Natural killer cell (primary cell): ENCODE measurements around the gene PVALEF. TPM values are rescaled to one million over a fixed set of nuclear protein-coding genes. Genes with fewer than 3 reads are reported as not detected.

Experiments used
- ATAC-seq, 3 donors: fragments of 150-1000 bp in 2 of 3; fragments of 200-7000 bp in 1 of 3; cut with Tn5 transposase; 1 replicate in 1 of 3; 2 replicates in 2 of 3; pipeline ENCODE4 v1.10.0; 2021; ENCODE audit warnings: mild to moderate bottlenecking in 2 of 3, moderate library complexity in 2 of 3
- DNase-seq, 2 donors: peaks; one replicate each; pipeline versions ENCODE4 v3.0.0 to v3.0.0-alpha.2; 2013 to 2021; ENCODE audit warnings: mixed read lengths in 1 of 2
- H3K27ac ChIP-seq: one replicate; pipeline ENCODE4 v1.5.1; 2013; ENCODE audit warnings: mild to moderate bottlenecking, low read length
- H3K27me3 ChIP-seq: one replicate; pipeline ENCODE4 v1.6.1; 2013; ENCODE audit warnings: low read length; ENCODE audit not compliant: control insufficient read depth, insufficient read depth
- H3K36me3 ChIP-seq: one replicate; pipeline ENCODE4 v1.6.1; 2013; ENCODE audit warnings: low read length; ENCODE audit not compliant: control insufficient read depth, insufficient read depth
- H3K4me1 ChIP-seq: one replicate; pipeline ENCODE4 v1.6.1; 2013; ENCODE audit warnings: low read length; ENCODE audit not compliant: control insufficient read depth, insufficient read depth
- H3K4me3 ChIP-seq: one replicate; pipeline ENCODE4 v1.5.1; 2013; ENCODE audit warnings: low read length
- H3K9me3 ChIP-seq: one replicate; pipeline ENCODE4 v1.6.1; 2013; ENCODE audit warnings: low read length; ENCODE audit not compliant: control insufficient read depth, insufficient read depth
- H3K27ac Mint-ChIP-seq, 2 donors: one replicate each; pipeline ENCODE4 v1.8.0; 2022; ENCODE audit warnings: mild to moderate bottlenecking in 2 of 2, mixed read lengths in 2 of 2, moderate library complexity in 1 of 2
- H3K27me3 Mint-ChIP-seq, 2 donors: one replicate each; pipeline ENCODE4 v1.8.0; 2022; ENCODE audit warnings: low read depth in 2 of 2, mixed read lengths in 2 of 2
- H3K36me3 Mint-ChIP-seq: one replicate; pipeline ENCODE4 v1.8.0; 2022; ENCODE audit warnings: mixed read lengths
- H3K4me1 Mint-ChIP-seq, 2 donors: one replicate each; pipeline ENCODE4 v1.8.0; 2022; ENCODE audit warnings: mixed read lengths in 2 of 2
- H3K4me3 Mint-ChIP-seq: one replicate; pipeline ENCODE4 v1.8.0; 2022; ENCODE audit warnings: mild to moderate bottlenecking, moderate library complexity, mixed read lengths
- H3K9me3 Mint-ChIP-seq, 2 donors: one replicate each; pipeline ENCODE4 v1.8.0; 2022; ENCODE audit warnings: mixed read lengths in 2 of 2
- WGBS: methylation state at CpG from one replicate; pipeline ENCODE4 v1.1.7; 2013; ENCODE audit warnings: missing lambda C conversion rate; ENCODE audit not compliant: insufficient coverage; 5-methylcytosine and 5-hydroxymethylcytosine counted together
- intact Hi-C: fragments of 100-400 bp; cut with micrococcal nuclease; formaldehyde crosslinking; loops from one replicate; pipeline ENCODE4 v1.14.2; 2022
- total RNA-seq, 4 donors: library from RNA; stranded (reverse); fragments of 120-200 nt in 1 of 4; gene quantifications; one replicate each; pipeline versions ENCODE4 v1.2.3 to v1.2.4, GENCODE V29; 2013 to 2022
- TF ChIP-seq, protein P1 (sequence below): fragments of 200-600 bp; IDR thresholded peaks from one replicate; pipeline ENCODE4 v1.8.0; 2022; ENCODE audit warnings: antibody characterized with exemption

PVALEF gene
- total RNA-seq, 3 donors from 2014 or later (not counting 1 experiment from before 2014, with no cell fraction given): not detected

GRCh38 chr17:81128338-81128737, 37.0 kb upstream of the PVALEF start:
- Histone ChIP-seq H3K4me3 (no peak overlapping the region), H3K27ac (no peak overlapping the region), H3K9me3 (no peaks in the 10 kb centered on the region), H3K4me1 (no peaks in the 10 kb centered on the region), H3K36me3 (no peaks in the 10 kb centered on the region), H3K27me3 (no peaks in the 10 kb centered on the region)
- H3K4me1 Mint-ChIP-seq: no peaks in the 10 kb centered on the region
- WGBS: 86% methylated on average over 14 of the region's 14 CpGs
- no peaks in the 10 kb centered on the region for H3K27me3 Mint-ChIP-seq
- H3K9me3 Mint-ChIP-seq: no peaks in the 10 kb centered on the region
- intact Hi-C loops: no loop called here
- TF ChIP-seq, protein P1, sequence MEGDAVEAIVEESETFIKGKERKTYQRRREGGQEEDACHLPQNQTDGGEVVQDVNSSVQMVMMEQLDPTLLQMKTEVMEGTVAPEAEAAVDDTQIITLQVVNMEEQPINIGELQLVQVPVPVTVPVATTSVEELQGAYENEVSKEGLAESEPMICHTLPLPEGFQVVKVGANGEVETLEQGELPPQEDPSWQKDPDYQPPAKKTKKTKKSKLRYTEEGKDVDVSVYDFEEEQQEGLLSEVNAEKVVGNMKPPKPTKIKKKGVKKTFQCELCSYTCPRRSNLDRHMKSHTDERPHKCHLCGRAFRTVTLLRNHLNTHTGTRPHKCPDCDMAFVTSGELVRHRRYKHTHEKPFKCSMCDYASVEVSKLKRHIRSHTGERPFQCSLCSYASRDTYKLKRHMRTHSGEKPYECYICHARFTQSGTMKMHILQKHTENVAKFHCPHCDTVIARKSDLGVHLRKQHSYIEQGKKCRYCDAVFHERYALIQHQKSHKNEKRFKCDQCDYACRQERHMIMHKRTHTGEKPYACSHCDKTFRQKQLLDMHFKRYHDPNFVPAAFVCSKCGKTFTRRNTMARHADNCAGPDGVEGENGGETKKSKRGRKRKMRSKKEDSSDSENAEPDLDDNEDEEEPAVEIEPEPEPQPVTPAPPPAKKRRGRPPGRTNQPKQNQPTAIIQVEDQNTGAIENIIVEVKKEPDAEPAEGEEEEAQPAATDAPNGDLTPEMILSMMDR: no peak
- H3K36me3 Mint-ChIP-seq: no peaks in the 10 kb centered on the region
- no peak overlapping the region for H3K27ac Mint-ChIP-seq
- DNase-seq: no peak
- H3K4me3 Mint-ChIP-seq: no peak overlapping the region
- no peak for ATAC-seq

DNA sequence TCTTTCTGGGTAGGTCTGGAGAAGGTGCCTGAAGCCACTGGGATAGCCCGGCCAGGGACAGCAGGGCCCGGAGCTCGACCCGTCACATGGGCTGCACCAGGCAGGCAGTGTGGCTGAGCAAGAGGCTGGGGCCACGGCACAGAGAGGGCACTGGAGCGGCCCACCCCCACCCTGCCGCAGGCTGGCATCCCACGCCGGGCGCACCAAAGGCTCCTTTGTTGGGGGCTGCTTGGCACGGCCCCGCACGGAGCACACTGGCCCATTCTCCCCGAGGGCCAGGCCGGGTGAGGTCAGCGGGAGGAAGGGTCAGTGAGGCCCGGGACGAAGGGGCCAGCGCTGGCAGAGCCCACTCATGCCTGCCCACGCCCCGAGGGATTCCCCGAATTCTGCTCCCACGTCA, 36.5 kb upstream of the PVALEF start:
- no peak for ATAC-seq
- Histone ChIP-seq H3K4me3 (no peak overlapping the region), H3K27ac (no peak overlapping the region), H3K36me3 (no peaks in the 10 kb centered on the region), H3K4me1 (no peaks in the 10 kb centered on the region), H3K9me3 (no peaks in the 10 kb centered on the region), H3K27me3 (no peaks in the 10 kb centered on the region)
- intact Hi-C loops: no loop called here
- 94% methylated on average over 23 of the region's 23 CpGs for WGBS
- TF ChIP-seq, protein P1: no peak
- Mint-ChIP-seq H3K9me3 (no peaks in the 10 kb centered on the region), H3K4me3 (no peak overlapping the region), H3K4me1 (no peaks in the 10 kb centered on the region), H3K36me3 (no peaks in the 10 kb centered on the region), H3K27ac (no peak overlapping the region), H3K27me3 (no peaks in the 10 kb centered on the region)
- DNase-seq: no peak

DNA sequence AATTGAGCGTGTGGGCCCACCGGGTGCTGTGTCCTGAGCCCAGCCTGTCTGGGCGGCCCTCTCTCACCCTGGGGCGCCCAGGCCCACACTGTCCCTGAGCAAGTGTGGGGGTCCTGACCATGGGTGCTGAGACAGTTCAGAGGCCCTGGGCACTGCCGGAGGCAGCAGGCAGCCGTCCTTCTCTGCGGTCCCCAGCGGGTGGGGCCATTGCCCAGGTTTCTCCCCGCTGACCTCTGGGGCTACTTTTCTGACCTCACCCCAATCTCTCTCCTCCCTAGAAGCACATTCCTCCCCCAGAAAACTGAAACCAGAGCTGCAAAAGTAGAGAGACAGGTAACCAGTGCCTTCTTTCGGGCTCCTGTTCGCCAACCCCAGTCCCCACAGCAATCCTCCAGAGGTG, 36.0 kb upstream of the PVALEF start:
- TF ChIP-seq, protein P1: no peak
- no peak overlapping the region for H3K4me3 ChIP-seq
- ATAC-seq (no peak), DNase-seq (no peak)
- Mint-ChIP-seq H3K27ac (no peak overlapping the region), H3K9me3 (no peaks in the 10 kb centered on the region), H3K4me1 (no peaks in the 10 kb centered on the region), H3K4me3 (no peak overlapping the region), H3K27me3 (no peaks in the 10 kb centered on the region), H3K36me3 (no peaks in the 10 kb centered on the region)
- no peaks in the 10 kb centered on the region for H3K27me3 ChIP-seq
- 95% methylated on average over 11 of the region's 11 CpGs for WGBS
- H3K27ac ChIP-seq: no peak overlapping the region
- intact Hi-C loops: no loop called here
- H3K4me1 ChIP-seq: no peaks in the 10 kb centered on the region
- no peaks in the 10 kb centered on the region for H3K9me3 ChIP-seq
- no peaks in the 10 kb centered on the region for H3K36me3 ChIP-seq

DNA sequence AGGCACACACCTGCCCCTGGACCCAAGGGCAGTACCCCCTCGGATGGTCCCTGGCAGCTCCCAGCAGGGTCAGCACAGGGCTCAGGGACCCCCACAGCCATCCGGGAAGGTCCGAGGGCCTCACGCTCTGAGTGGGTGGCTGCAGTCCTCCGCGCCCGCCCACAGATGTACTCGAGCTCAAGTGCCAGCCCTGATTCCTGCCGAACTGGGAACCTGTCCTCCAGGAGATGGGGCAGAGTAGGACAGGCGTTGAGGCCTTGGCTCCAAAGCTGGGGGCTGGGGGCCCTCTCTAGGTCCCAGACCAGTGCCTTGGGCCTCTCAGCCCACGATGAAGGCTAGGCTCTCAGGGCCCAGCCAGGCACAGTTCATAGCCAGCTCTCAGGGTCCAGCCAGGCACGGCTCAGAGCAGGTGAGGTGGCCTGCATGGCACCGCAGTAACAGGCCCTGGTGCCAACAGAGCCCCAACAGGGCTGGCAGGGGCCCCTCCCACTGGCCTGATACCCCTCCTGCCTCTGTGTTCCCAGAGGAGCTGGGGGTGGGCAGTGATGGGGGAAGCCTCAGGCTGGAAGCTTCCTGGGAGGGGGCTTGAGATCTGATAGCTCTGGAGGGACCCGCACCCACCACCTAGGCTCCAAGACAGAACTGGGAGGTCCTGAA, 35.5 kb upstream of the PVALEF start:
- no peak overlapping the region for H3K4me3 Mint-ChIP-seq
- H3K27me3 Mint-ChIP-seq: no peaks in the 10 kb centered on the region
- TF ChIP-seq, protein P1: no peak
- no peaks in the 10 kb centered on the region for H3K4me1 ChIP-seq
- H3K9me3 ChIP-seq: no peaks in the 10 kb centered on the region
- no peak overlapping the region for H3K4me3 ChIP-seq
- ATAC-seq: no peak
- no peaks in the 10 kb centered on the region for H3K9me3 Mint-ChIP-seq
- H3K27me3 ChIP-seq: no peaks in the 10 kb centered on the region
- DNase-seq: no peak
- no peaks in the 10 kb centered on the region for H3K36me3 Mint-ChIP-seq
- intact Hi-C loops: no loop called here
- no peaks in the 10 kb centered on the region for H3K4me1 Mint-ChIP-seq
- no peak overlapping the region for H3K27ac ChIP-seq
- 90% methylated on average over 14 of the region's 14 CpGs for WGBS
- H3K36me3 ChIP-seq: no peaks in the 10 kb centered on the region
- H3K27ac Mint-ChIP-seq: no peak overlapping the region
